ENCODE data around the gene SQSTM1. TPM values are rescaled to one million over a fixed set of nuclear protein-coding genes. Genes with fewer than 3 reads are reported as not detected.
"Not testable (repeated sequence)": the region's sequence is repeated elsewhere in the genome, so short reads cannot be mapped to it uniquely, and the experiment has no call there.

Gene SQSTM1
- total RNA-seq, 1 experiment from 2014 or later, result 100.0 TPM

- Histone ChIP-seq H3K9me3 (ENCODE audit: low read length) (no peaks in the 10 kb centered on the region), H3K79me2 (ENCODE audit: low read length) (no peaks in the 10 kb centered on the region), H3K9me2 (replicated peaks; ENCODE audit: insufficient read depth, low read length) (no peaks in the 10 kb centered on the region), H3K4me2 (ENCODE audit: low read depth, low read length, poor library complexity, severe bottlenecking) (no peak overlapping the region), H3K9ac (ENCODE audit: low read length) (no peak overlapping the region), H2AFZ (ENCODE audit: low read length) (no peak overlapping the region), H3K36me3 (ENCODE audit: insufficient read depth, low read length) (peaks cover 13% of the 10 kb centered on the region; the same call in 1 of the 2 replicates), H3K4me1 (ENCODE audit: low read length) (no peaks in the 10 kb centered on the region), H3K4me3 (ENCODE audit: low read length) (no peak overlapping the region), H4K20me1 (ENCODE audit: insufficient read depth, low read depth, low read length) (no peaks in the 10 kb centered on the region), H3K27me3 (ENCODE audit: low read length) (no peaks in the 10 kb centered on the region), H3K27ac (ENCODE audit: low read length) (no peak overlapping the region)
- no peak for DNase-seq
Measured at GRCh38 chr5:179830818-179831468, 10.2 kb downstream of the SQSTM1 start.

DNA sequence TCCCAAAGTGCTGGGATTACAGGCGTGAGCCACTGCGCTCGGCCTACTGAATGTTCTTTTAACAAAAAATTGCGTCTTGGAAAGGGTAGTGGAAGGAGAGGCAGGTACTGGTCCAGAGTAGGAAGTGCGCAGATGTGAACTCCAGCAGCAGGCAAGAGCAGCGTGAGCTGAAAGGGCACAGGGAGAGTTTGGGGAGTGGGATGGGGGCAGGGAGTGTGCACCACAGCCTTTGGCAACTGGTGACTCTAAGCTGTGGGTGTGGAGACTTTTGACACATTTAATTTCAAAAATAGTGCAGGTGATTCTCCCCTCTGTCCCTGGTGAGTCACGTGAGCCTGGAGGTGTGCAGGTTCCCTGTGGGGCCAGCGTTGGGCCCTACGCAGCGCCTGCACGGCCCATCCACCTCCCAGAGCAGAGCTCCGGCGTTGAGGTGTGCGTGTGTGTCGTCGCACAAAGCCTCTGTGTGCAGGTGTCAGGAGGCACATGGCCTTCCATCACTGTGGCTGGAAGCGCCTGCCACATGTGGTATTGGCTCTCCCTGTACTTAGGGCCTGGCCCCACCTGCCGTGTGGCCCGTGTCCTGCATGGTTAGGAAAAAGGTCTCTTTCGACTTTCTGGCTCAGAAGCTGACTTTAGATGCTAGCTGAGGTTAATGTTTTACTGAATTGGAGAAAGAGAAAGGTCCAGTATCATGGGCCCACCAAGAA is 11.5 kb downstream of the SQSTM1 start:
- Histone ChIP-seq H3K36me3 (ENCODE audit: insufficient read depth, low read length) (peaks cover 18% of the 10 kb centered on the region; the same call in 1 of the 2 replicates), H3K27me3 (ENCODE audit: low read length) (no peaks in the 10 kb centered on the region), H3K9me2 (replicated peaks; ENCODE audit: insufficient read depth, low read length) (no peaks in the 10 kb centered on the region), H4K20me1 (ENCODE audit: insufficient read depth, low read depth, low read length) (no peaks in the 10 kb centered on the region), H3K4me2 (ENCODE audit: low read depth, low read length, poor library complexity, severe bottlenecking) (no peak overlapping the region), H3K4me3 (ENCODE audit: low read length) (no peak overlapping the region), H2AFZ (ENCODE audit: low read length) (no peak overlapping the region), H3K27ac (ENCODE audit: low read length) (no peak overlapping the region), H3K4me1 (ENCODE audit: low read length) (no peaks in the 10 kb centered on the region), H3K9me3 (ENCODE audit: low read length) (no peaks in the 10 kb centered on the region), H3K79me2 (ENCODE audit: low read length) (no peaks in the 10 kb centered on the region), H3K9ac (ENCODE audit: low read length) (no peak overlapping the region)
- DNase-seq, result no peak

DNA sequence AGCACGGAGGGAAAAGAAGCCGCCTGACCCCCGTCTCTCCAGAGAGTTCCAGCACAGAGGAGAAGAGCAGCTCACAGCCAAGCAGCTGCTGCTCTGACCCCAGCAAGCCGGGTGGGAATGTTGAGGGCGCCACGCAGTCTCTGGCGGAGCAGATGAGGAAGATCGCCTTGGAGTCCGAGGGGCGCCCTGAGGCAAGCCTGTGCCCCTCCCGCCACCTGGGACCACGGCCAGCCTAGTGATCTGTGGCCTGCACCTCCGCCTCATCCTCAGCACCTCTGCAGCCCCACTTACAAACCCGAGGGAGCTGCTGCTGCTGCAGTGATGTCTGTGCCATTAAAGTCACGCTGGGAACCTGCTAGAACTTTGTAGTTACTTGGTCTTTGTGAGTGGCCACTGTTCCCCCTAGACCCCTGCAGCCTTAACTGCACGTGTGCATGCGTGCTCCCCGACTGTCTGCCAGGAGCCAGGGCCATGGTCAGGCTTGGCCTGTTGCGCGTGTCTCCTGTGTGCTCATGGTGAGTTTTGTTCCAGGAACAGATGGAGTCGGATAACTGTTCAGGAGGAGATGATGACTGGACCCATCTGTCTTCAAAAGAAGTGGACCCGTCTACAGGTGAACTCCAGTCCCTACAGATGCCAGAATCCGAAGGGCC is 12.5 kb downstream of the SQSTM1 start:
- H3K27me3 ChIP-seq (ENCODE audit: low read length), result no peaks in the 10 kb centered on the region
- no peak for DNase-seq
- no peaks in the 10 kb centered on the region for H4K20me1 ChIP-seq (ENCODE audit: insufficient read depth, low read depth, low read length)
- no peak overlapping the region for H3K27ac ChIP-seq (ENCODE audit: low read length)
- H3K4me3 ChIP-seq (ENCODE audit: low read length), result no peak overlapping the region
- H3K79me2 ChIP-seq (ENCODE audit: low read length), result no peaks in the 10 kb centered on the region
- H3K9me2 ChIP-seq (replicated peaks; ENCODE audit: insufficient read depth, low read length), result no peaks in the 10 kb centered on the region
- no peak overlapping the region for H2AFZ ChIP-seq (ENCODE audit: low read length)
- no peak overlapping the region for H3K9ac ChIP-seq (ENCODE audit: low read length)
- H3K4me2 ChIP-seq (ENCODE audit: low read depth, low read length, poor library complexity, severe bottlenecking), result no peak overlapping the region
- peaks cover 24% of the 10 kb centered on the region; the same call in 1 of the 2 replicates for H3K36me3 ChIP-seq (ENCODE audit: insufficient read depth, low read length)
- H3K9me3 ChIP-seq (ENCODE audit: low read length), result no peaks in the 10 kb centered on the region
- no peaks in the 10 kb centered on the region for H3K4me1 ChIP-seq (ENCODE audit: low read length)

DNA sequence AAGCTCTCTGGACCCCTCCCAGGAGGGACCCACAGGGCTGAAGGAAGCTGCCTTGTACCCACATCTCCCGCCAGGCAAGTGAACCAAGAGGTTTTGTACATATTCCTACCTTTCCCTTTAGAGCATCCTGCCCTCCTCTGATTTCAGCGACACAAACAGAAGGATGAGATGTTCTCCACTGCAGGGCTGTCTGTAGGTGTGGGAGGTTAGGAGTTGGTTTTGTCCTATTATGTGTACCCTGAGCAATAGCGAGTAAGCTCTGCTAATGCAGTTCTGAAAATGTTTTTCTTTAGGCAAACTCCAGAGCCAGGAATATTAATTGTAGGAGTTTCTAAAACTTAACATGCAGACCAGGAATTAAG is 13.0 kb downstream of the SQSTM1 start:
- Histone ChIP-seq H3K4me3 (ENCODE audit: low read length) (no peak overlapping the region), H4K20me1 (ENCODE audit: insufficient read depth, low read depth, low read length) (no peaks in the 10 kb centered on the region), H3K36me3 (ENCODE audit: insufficient read depth, low read length) (peaks cover 24% of the 10 kb centered on the region; the same call in 1 of the 2 replicates), H3K4me2 (ENCODE audit: low read depth, low read length, poor library complexity, severe bottlenecking) (no peak overlapping the region), H3K27ac (ENCODE audit: low read length) (no peak overlapping the region), H3K4me1 (ENCODE audit: low read length) (no peaks in the 10 kb centered on the region), H3K9me2 (replicated peaks; ENCODE audit: insufficient read depth, low read length) (no peaks in the 10 kb centered on the region), H3K79me2 (ENCODE audit: low read length) (no peaks in the 10 kb centered on the region), H3K27me3 (ENCODE audit: low read length) (no peaks in the 10 kb centered on the region), H3K9ac (ENCODE audit: low read length) (no peak overlapping the region), H3K9me3 (ENCODE audit: low read length) (no peaks in the 10 kb centered on the region), H2AFZ (ENCODE audit: low read length) (no peak overlapping the region)
- DNase-seq, result no peak

GRCh38 chr5:179834120-179834519 is 13.4 kb downstream of the SQSTM1 start:
- Histone ChIP-seq H3K79me2 (ENCODE audit: low read length) (no peaks in the 10 kb centered on the region), H3K9me2 (replicated peaks; ENCODE audit: insufficient read depth, low read length) (no peaks in the 10 kb centered on the region), H4K20me1 (ENCODE audit: insufficient read depth, low read depth, low read length) (no peaks in the 10 kb centered on the region), H3K4me2 (ENCODE audit: low read depth, low read length, poor library complexity, severe bottlenecking) (no peak overlapping the region), H3K27ac (ENCODE audit: low read length) (no peak overlapping the region), H2AFZ (ENCODE audit: low read length) (no peak overlapping the region), H3K4me1 (ENCODE audit: low read length) (no peaks in the 10 kb centered on the region), H3K27me3 (ENCODE audit: low read length) (no peaks in the 10 kb centered on the region), H3K9me3 (ENCODE audit: low read length) (no peaks in the 10 kb centered on the region), H3K36me3 (ENCODE audit: insufficient read depth, low read length) (peaks cover 24% of the 10 kb centered on the region; the same call in 1 of the 2 replicates), H3K4me3 (ENCODE audit: low read length) (no peak overlapping the region), H3K9ac (ENCODE audit: low read length) (no peak overlapping the region)
- DNase-seq, result no peak

DNA sequence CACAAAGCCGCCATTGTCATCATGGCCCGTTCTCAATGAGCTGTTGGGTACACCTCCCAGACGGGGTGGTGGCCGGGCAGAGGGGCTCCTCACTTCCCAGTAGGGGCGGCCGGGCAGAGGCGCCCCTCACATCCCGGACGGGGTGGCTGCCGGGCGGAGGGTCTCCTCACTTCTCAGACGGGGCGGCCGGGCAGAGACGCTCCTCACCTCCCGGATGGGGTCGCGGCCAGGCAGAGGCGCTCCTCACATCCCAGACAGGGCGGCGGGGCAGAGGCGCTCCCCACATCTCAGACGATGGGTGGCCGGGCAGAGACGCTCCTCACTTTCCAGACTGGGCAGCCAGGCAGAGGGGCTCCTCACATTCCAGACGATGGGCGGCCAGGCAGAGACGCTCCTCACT is 14.2 kb downstream of the SQSTM1 start:
- not testable (repeated sequence) for H3K27me3 ChIP-seq (ENCODE audit: low read length); DNase-seq; H4K20me1 ChIP-seq (ENCODE audit: insufficient read depth, low read depth, low read length); H3K9me2 ChIP-seq (replicated peaks; ENCODE audit: insufficient read depth, low read length); H3K4me1 ChIP-seq (ENCODE audit: low read length); H3K9ac ChIP-seq (ENCODE audit: low read length); H3K79me2 ChIP-seq (ENCODE audit: low read length); H3K9me3 ChIP-seq (ENCODE audit: low read length); H2AFZ ChIP-seq (ENCODE audit: low read length); H3K27ac ChIP-seq (ENCODE audit: low read length); H3K4me2 ChIP-seq (ENCODE audit: low read depth, low read length, poor library complexity, severe bottlenecking); H3K4me3 ChIP-seq (ENCODE audit: low read length)
- peaks cover 18% of the 10 kb centered on the region; the same call in 1 of the 2 replicates for H3K36me3 ChIP-seq (ENCODE audit: insufficient read depth, low read length)

DNA sequence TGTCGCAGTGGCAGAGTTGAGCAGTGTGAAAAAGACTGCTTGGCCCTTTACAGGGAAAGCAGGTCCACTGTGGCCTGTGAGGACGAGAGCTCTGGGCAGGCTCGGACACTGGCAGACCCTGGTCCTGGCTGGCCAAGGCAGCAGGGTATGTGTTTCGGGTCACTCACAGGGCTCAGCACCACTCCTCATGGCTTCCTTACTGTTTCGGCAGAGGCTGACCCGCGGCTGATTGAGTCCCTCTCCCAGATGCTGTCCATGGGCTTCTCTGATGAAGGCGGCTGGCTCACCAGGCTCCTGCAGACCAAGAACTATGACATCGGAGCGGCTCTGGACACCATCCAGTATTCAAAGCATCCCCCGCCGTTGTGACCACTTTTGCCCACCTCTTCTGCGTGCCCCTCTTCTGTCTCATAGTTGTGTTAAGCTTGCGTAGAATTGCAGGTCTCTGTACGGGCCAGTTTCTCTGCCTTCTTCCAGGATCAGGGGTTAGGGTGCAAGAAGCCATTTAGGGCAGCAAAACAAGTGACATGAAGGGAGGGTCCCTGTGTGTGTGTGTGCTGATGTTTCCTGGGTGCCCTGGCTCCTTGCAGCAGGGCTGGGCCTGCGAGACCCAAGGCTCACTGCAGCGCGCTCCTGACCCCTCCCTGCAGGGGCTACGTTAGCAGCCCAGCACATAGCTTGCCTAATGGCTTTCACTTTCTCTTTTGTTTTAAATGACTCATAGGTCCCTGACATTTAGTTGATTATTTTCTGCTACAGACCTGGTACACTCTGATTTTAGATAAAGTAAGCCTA is 15.7 kb downstream of the SQSTM1 start:
- Histone ChIP-seq H3K4me2 (ENCODE audit: low read depth, low read length, poor library complexity, severe bottlenecking) (no peak overlapping the region), H3K9ac (ENCODE audit: low read length) (no peak overlapping the region), H3K36me3 (ENCODE audit: insufficient read depth, low read length) (peaks cover 18% of the 10 kb centered on the region; the same call in 1 of the 2 replicates), H3K9me3 (ENCODE audit: low read length) (no peaks in the 10 kb centered on the region), H2AFZ (ENCODE audit: low read length) (no peak overlapping the region), H3K27me3 (ENCODE audit: low read length) (no peaks in the 10 kb centered on the region), H3K4me3 (ENCODE audit: low read length) (no peak overlapping the region), H3K9me2 (replicated peaks; ENCODE audit: insufficient read depth, low read length) (no peaks in the 10 kb centered on the region), H3K27ac (ENCODE audit: low read length) (no peak overlapping the region), H3K79me2 (ENCODE audit: low read length) (no peaks in the 10 kb centered on the region), H3K4me1 (ENCODE audit: low read length) (no peaks in the 10 kb centered on the region), H4K20me1 (ENCODE audit: insufficient read depth, low read depth, low read length) (no peaks in the 10 kb centered on the region)
- no peak for DNase-seq
